GM19025 (cell line): ENCODE measurements around the gene ATF6.

Experiments
- ATAC-seq: cut with Tn5 transposase; IDR thresholded peaks from one replicate; pipeline ENCODE4 v1.9.1; 2021; ENCODE audit warnings: mild to moderate bottlenecking, low read depth, moderate library complexity; ENCODE audit not compliant: unreplicated experiment

ATF6 gene

DNA sequence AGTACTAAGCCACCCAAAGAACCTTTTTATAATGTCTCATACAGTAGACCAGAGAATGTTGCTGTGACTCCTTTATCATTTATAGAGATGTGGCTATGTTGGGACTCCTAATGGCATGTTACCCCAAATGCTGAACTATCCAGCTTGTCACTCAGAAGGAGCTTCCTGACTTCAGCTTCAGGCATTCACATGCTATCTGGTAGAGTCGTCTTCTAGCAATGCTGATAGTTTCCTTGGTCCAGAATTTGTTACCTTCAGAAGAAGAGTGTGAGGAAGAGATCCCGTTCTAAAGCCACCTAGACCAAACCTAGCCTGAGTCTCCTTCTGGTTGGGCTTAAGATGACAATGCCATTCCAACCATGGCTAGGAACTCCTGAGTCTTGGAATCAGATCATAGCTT is 189.5 kb downstream of the ATF6 start:
- no peak for ATAC-seq

DNA sequence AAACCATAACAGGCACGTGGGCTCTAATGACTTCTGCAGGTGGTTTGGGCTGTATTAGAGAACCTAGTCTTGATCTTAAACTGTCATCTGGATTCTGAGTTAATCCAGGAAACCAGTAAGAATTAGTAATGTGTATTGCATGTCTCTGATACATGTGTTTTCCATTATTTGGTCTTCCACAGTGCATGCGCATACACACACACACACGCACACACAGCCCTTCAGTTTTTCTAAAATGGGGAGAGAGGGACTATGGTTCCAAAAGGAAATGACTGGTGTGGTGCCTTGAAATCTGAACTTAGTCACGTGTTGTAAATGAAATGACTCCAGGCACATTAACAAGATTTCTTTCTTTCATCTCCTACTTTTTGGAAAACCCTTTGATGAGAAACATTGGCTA is 190.0 kb downstream of the ATF6 start:
- no peak for ATAC-seq

DNA sequence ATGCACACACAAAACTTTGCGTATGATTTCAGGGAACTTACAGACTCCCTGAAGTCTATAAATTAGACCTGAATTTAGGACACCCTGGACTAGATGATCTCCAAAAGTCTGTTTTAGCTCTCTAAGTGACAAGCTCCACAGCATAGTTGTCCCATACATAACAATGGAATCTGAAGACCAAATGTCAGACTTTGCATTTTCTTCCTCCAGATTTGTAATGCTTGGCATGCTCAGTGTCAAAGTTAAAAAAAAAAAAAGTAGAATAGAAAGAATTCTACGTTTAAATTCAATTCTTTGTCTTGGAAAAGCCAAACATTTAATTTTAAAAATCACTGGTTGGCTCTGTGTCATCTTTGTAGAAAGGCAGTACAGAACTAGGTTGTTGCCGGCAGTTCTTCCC is 190.8 kb downstream of the ATF6 start:
- ATAC-seq, result no peak

DNA sequence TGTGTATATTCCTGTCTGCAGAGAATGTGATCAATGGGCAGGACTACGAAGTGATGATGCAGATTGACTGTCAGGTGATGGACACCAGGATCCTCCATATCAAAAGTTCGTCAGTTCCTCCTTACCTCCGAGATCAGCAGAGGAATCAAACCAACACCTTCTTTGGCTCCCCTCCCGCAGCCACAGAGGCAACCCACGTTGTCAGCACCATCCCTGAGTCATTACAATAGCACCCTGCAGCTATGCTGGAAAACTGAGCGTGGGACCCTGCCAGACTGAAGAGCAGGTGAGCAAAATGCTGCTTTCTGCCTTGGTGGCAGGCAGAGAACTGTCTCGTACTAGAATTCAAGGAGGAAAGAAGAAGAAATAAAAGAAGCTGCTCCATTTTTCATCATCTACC is 192.3 kb downstream of the ATF6 start:
- no peak for ATAC-seq

DNA sequence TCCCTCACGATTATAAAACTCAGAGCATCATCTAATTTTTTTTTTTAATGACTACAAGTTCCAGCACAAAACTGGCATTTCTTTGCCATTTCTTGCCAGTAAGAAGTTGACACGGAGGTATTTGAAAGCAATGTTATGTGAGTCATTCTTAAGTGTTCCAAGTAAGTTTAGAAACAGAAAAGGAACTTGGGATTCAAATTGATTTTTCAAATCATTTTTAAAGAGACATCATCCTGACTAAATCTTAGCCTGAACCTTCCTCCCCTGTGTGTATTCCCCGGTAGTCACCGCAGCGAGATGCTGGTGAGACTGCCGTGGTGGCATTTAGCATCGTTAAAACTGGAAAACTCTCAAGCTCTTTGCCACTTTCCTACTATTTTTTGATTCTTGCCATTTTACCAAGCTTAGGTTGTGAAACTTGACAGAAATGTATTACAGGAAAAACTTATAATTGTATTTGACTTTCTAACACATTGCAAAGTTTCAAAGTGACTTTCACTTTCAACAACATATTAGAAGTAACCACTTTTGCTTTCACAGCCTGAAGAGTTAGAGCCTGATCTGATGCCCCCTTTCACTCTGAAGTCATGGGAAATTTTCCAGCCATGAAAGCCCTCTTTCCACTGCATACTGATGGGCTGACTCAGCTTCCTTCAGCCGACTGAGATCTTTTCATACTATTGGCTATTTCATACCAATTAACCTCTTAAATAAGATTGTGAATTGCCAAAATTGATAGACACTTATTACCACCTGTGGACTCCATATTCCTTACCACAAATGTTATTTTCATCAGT is 196.2 kb downstream of the ATF6 start:
- peak; percentile 92 for ATAC-seq

DNA sequence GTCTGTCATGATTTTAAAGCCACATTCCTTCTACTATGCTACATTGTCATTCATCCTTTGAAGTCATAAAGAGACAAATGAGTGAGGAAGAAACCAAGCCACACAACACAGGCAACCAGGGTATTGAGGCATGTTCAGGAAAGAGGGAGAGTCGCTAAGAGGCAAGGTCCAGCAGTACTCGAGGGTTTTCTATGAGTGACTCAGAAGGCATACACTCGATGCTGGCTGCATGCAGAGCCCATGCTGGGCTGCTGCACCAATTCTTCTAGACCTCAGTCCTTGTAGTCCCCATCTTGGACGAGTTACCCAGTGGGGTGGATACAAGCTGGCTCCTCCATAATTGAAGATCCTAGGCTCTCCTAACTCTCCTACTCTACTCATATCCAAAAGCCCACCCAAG is 199.9 kb downstream of the ATF6 start:
- no peak for ATAC-seq

DNA sequence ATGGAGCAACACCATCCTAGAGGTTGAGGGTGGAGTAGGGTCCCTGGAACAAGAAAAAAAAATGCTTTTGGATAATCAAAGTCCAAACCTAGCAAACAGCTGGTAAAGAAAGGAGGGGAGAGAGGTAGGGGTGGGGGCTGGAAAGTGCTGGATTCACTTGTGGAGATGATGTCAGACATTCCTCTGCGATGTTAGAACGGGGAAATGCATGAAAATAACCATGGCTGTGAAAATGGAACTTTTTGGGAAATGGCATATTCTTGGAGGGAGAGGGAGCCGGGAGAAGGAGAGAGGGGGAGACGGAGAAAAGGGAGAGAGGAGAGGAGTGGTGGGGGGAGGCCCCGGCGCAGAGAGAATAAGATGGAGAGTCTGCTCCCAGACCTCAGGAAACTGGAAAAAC is 203.9 kb downstream of the ATF6 start:
- no peak for ATAC-seq

DNA sequence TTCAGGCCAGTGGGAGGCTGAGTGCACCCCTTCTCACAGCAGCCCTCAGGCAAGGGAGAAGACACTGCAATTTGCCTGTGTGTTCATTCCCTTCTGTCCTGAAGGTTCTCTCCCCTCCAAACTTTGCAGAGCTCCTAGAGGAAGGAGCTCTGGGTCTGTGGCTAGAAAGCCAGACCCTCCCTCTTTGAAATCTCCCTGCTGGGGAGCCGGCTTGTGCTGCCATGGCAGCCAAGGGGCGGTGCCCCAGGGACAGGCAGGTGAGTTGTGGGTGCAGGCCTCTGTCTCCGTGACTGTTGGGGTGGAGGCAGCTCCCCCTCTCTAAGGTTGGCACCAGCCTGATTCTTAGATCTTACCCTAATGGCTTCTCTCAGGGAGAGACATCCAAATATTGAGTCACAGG is 204.5 kb downstream of the ATF6 start:
- no peak for ATAC-seq

DNA sequence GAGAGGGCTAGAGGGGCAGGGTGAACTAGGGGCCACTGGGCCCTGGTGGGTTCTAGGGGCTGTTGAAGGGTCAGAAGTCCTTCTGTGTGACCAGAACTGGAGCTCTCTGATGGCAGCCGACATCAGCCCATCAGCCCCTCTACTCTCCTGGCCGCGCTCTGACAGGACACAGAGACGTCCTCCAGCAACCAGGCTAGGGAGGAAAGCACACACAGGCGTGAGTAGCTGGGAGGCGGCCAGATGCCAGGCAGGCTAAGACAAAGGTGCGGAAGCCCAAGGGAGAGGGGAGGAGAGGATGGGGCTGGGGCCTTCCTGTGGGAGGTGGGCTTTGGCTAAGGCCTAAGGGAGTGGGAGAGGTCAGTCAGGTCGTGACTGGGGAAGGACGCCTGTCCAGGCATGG is 206.7 kb downstream of the ATF6 start:
- ATAC-seq, result no peak

DNA sequence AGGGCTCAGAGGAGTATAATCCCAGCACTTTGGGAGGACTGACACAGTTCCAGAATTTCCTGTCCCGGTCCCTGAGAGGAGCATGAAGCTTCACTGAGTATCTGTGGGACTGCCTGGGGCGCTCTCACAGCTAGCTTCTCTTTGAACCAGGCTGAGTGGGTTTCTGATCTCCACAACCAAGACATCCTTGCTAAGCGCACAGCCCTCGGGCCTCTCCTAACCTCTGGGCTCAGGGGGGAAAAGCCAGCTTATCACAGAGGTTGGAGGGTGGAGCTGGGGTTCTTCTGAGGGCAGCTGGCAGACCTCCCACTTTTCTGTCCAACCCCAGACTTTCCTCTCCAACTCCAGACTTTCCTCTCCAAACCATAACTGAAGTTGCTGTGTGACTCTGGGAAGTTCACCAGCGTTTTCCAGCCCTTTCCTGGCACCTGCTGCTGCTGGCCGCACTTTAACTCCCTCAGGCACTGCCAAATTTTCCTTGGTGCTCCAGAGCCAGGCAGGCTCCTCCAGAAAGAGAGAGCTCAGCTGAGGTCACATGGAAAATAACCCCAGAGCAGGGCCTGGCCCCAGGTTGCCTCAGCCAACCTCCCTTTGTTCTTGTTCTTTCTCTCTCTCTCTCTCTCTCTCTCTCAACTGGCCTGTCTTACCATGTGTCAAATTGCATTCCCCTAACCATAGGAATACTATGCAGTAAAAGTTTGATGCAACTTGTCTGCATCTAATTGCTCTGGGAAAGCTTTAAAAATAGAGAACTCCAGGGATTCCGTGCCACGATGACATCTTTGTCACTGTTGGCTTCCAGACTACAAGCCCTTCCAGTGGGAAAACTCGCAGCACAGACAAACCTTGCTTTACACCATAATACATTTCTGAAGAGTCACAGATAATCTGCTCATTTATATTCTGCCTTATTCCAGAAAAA is 208.1 kb downstream of the ATF6 start:
- ATAC-seq, result no peak

DNA sequence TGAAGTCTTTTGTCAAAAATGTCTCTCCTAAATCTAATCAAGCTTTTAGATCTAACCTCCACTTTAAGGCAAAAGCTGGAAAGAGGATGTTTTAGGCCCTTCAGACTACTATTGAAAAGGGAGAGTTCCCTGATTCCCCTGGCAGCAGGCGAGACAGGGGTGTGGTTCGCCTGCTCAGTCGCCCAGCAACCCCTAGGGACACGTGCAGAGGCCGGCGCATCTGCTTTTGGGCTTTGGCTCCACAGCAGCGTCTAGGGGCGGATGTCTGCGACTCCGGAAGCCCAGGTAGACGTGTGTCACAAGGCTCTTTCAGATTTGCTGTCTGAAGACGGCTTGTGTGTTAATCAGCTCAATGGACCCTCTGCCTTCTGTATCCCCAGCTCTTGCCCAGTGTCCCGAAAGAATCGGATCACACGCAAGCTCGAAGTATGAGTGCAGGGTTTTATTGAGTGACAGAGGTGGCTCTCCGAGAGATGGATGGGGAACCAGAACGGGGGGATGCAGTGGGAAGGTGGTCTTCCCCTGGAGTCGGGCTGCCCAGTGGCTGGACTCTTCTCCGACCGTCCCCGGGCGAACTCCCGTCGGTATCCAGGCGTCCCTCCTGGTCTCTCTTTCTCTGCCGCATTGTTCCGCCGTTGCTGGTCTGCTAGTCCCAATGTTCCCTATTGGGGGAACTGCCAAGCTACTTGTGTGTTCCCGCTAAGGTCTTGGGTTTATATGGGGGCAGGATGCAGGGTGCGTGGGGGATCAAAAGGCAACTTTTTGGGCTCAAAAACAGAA is 212.1 kb downstream of the ATF6 start:
- no peak for ATAC-seq

DNA sequence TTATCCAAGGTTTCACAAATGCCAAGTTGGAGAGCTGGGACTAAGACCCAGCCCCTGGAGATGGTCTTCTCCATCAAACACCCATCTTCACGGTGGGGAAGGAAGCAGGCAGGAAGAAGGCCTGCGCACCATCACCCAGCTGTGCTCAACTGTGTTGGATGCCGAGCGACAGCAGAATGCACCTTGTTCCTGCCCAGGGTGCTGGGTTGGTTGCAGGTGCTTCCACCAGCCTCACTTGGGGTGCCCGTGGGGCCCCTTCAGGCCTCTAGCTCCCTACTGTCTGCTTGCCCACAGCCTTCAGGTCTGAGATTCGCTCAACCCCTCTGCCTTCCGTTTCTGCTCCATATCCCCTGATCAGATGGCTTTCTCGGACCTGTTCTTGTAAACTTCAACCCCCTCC is 215.0 kb downstream of the ATF6 start:
- ATAC-seq, result no peak

DNA sequence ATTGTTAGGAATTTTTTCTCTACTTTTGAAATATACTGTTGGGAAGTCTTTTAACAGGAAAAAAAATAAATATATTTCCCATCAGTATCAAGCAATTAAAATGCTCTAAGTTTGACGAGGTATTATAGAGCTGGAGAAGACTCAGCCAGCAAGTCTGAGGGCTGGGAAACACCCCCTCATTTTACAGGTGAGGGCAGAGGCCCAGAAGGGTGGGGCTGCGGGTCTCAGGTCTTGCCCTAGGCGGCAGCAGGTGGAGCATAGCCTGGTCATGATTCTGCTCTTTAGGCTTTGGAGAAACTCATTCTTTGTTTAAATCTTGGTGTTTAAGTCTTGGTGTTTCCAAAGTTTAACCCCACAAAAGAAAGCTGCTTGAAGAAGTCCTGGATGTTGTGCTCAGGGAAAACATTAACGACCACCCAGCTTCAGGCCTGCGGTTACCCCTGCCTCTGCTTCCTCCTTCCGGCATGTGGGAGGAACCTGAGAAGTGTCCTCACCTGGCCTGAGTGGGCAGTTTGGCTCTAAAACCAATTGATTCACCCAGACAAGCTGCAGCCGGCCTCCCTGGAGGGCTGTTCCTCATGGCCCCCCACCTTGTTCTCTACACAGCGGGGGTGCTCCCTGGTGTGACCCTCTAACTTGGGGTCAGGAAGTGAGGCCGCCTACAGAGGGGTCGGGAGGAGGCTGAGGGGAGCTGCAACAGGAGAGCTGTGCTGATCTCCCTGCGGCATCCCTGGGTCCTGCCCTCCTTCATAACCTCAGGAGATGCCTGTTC is 215.8 kb downstream of the ATF6 start:
- no peak for ATAC-seq

DNA sequence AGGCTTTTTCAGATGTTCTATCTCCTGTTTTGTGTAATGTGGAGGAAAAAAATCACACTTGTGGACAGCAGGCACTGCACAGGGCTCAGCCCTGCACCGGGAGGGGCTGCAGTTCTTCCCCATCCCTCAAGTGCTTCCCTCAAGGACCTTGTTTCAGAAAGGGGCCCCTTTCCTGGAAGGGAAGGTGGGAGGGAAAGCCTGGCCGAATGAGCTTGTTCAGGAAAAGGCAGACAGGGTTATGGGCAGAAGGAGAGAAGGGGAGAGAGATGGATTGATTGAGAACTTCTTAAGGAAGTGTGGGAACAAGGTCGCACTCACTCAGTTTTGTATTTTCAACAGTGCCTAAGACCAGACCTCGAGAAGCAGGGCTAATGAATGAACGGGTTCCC is 216.4 kb downstream of the ATF6 start:
- ATAC-seq, result no peak

DNA sequence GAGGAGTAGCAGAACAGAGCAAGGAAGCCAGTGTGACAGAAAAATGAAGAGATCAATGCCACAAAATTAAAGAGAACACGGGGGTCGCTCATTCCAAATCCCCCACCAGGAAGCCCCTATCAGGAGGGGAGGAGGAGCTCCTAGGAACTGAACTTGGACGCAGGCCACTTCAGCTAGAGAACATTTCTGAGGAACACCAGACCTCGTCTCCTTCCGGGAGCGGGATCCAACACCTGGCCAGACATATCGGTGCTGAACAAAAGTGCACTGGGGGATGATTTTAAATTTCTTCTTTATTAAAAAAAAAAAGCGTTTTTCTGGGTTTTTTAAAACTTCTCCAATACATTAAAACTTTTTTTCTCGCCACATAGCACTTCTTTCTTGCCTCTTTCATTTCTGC is 216.8 kb downstream of the ATF6 start:
- ATAC-seq, result no peak

DNA sequence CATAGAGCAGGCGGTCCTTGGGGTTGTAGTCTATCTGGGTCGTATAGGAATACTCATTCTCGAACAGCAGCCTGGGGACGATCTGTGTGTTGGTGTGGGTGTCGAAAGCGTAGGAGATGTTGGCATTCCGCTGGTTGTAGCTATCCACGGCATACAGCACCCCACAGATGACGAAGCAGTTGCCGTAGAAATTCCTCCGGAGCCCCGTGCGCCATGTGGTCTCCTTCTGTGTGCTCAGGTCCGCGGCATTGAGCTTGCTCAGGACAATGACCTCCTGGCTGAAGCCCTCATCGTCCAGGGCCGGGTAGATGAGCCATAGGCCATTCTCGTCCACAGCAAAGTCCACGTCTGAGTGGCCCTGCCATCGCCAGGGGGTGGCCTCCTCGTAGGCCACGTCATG is 217.6 kb downstream of the ATF6 start:
- no peak for ATAC-seq

DNA sequence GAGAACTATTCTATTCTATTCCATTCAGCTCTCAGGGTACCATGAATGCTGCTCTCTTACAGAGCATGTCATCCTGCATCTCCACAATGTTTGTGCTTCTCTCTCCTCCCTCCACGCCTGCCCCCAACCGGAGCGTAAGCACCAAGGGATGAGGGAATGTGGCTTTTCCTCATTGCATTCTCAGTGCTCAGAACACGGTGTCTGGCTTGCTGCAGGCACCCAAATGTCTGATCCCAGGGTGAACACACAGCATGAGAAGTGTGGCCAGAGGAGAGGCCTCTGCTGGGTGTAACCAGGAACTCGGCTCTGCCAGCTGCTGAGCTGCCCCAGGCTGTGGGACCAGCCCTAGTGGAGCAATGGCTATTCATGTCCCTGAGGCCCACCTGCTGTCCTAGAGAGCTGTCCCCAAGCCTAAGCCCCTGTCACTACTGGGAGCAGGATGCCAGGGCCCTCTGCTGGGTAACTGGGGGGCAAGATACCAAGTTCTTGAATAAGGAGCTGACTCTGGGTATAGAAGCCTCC is 219.2 kb downstream of the ATF6 start:
- ATAC-seq, result no peak

DNA sequence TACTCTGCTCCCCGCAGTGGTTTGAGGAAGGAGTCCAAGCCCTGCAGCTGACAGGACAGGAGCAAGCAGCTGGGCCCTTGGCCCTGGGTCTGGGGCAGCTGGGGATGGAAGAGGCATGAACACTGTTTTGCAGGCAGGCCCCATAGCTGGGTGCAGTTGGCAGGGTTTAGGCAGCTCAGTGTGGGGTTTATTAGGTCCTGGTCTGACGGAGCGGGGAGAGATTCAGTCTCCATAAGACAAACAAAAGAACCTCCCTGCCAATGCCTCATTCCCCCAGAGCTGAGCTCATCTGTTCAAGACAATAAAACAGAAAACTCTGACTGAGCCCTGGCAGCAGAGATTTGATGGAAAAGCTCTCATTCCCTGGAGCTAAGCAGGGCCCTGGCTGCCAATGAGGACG is 220.2 kb downstream of the ATF6 start:
- no peak for ATAC-seq

DNA sequence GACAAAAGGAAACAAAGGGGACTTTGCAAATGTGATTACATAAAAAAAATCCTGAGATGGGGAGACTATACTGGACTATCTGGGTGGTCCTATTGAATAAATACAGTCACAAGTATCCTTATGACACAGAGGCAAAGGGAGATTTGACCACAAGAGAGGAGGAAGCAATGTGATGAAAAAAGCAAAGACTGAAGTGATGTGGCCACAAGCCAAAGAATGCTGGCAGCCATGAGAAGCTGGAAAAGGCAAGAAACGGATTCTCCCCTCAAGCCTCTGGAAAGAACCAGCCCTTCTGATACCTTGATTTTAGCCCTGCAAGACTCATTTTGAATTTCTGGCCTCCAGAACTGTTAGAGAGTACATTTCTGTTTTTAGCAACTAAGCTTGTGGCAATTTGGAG is 221.2 kb downstream of the ATF6 start:
- no peak for ATAC-seq

DNA sequence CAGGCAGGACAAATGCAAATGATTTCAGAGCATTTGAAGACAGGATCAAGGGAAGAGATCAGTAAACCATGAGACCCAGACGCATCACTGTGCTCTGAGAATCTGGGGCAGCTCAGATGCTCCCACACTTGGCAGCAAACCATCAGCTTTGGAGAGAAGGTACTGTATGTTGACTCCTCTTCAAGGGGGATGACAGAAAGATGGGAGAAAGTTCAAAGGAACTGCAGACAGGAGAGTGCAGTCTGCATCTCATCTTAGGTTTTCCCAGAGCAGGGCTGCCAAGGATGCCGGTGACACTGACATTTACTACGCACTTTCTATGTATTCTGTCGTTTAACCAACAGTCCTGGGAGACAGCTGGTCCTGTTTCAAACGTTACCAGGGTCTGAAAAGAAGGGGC is 221.8 kb downstream of the ATF6 start:
- no peak for ATAC-seq
